Mesenchymal stem cell (in vitro differentiated cells and primary cell): ENCODE measurements around the gene TSFM.

ENCODE experiments used
- DNase-seq: peaks from one replicate; pipeline ENCODE4 v3.0.0-alpha.2; 2013
- H2AFZ ChIP-seq: one replicate; pipeline ENCODE4 v1.6.1; 2013; ENCODE audit warnings: low read depth, mild to moderate bottlenecking, control low read depth, inconsistent platforms, low read length, moderate library complexity
- H2AK5ac ChIP-seq: 2 replicates; pipeline ENCODE4 v1.6.1; 2013; ENCODE audit warnings: low read length, moderate library complexity, mild to moderate bottlenecking, inconsistent platforms; ENCODE audit not compliant: severe bottlenecking
- H2BK120ac ChIP-seq: one replicate; pipeline ENCODE4 v1.6.1; 2013; ENCODE audit warnings: low read depth, mild to moderate bottlenecking, inconsistent platforms, low read length, moderate library complexity
- H2BK12ac ChIP-seq, 2 experiments: one replicate each; pipeline ENCODE4 v1.6.1; 2013; ENCODE audit warnings: inconsistent platforms in 2 of 2, low read length in 2 of 2, mild to moderate bottlenecking in 2 of 2, moderate library complexity in 2 of 2, control low read depth in 1 of 2
- H2BK15ac ChIP-seq: one replicate; pipeline ENCODE4 v1.6.1; 2013; ENCODE audit warnings: mild to moderate bottlenecking, low read depth, inconsistent platforms; ENCODE audit not compliant: poor library complexity, severe bottlenecking
- H2BK5ac ChIP-seq: 2 replicates; pipeline ENCODE4 v1.6.1; 2013; ENCODE audit warnings: low read depth, mild to moderate bottlenecking, low read length, control low read depth, inconsistent platforms; ENCODE audit not compliant: poor library complexity, severe bottlenecking
- H3K14ac ChIP-seq, 2 experiments: one replicate each; pipeline ENCODE4 v1.6.1; 2013; ENCODE audit warnings: inconsistent platforms in 2 of 2, low read length in 2 of 2, control low read depth in 1 of 2, mild to moderate bottlenecking in 1 of 2, moderate library complexity in 1 of 2
- H3K18ac ChIP-seq, 2 experiments: one replicate each; pipeline ENCODE4 v1.6.1; 2013; ENCODE audit warnings: inconsistent platforms in 2 of 2, low read length in 2 of 2, control low read depth in 1 of 2, low read depth in 1 of 2, mild to moderate bottlenecking in 1 of 2
- H3K23ac ChIP-seq, 2 experiments: one replicate each; pipeline ENCODE4 v1.6.1; 2013; ENCODE audit warnings: inconsistent platforms in 2 of 2, low read length in 2 of 2, mild to moderate bottlenecking in 2 of 2, moderate library complexity in 2 of 2, control low read depth in 1 of 2
- H3K27ac ChIP-seq: 2 replicates; pipeline ENCODE4 v1.5.1; 2013; ENCODE audit warnings: mild to moderate bottlenecking, moderate library complexity, low read length, control low read depth, inconsistent platforms; ENCODE audit not compliant: poor library complexity, severe bottlenecking
- H3K27me3 ChIP-seq, 2 experiments: 2 replicates each; pipeline versions ENCODE4 v1.6.1 to v1.7.0; 2013; ENCODE audit warnings: low read length in 2 of 2, mild to moderate bottlenecking in 2 of 2, moderate library complexity in 2 of 2, control low read depth in 1 of 2, inconsistent platforms in 1 of 2; ENCODE audit not compliant: control insufficient read depth in 1 of 2, insufficient read depth in 1 of 2
- H3K36me3 ChIP-seq, 2 experiments: 2 replicates each; pipeline versions ENCODE4 v1.6.1 to v1.7.0; 2013; ENCODE audit warnings: low read length in 2 of 2, control low read depth in 1 of 2, inconsistent platforms in 1 of 2, low read depth in 1 of 2, mild to moderate bottlenecking in 1 of 2; ENCODE audit not compliant: insufficient read depth in 2 of 2, control insufficient read depth in 1 of 2
- H3K4ac ChIP-seq, 2 experiments: one replicate each; pipeline ENCODE4 v1.6.1; 2013; ENCODE audit warnings: inconsistent platforms in 2 of 2, low read length in 2 of 2, mild to moderate bottlenecking in 2 of 2, moderate library complexity in 2 of 2, control low read depth in 1 of 2, low read depth in 1 of 2
- H3K4me1 ChIP-seq: 2 replicates; pipeline ENCODE4 v1.6.1; 2013; ENCODE audit warnings: low read depth, low read length, control low read depth; ENCODE audit not compliant: control insufficient read depth, insufficient read depth
- H3K4me2 ChIP-seq: 2 replicates; pipeline ENCODE4 v1.6.1; 2013; ENCODE audit warnings: low read length, mild to moderate bottlenecking, inconsistent platforms; ENCODE audit not compliant: poor library complexity, severe bottlenecking
- H3K4me3 ChIP-seq, 2 experiments: 2 replicates each; pipeline versions ENCODE4 v1.5.1 to v1.7.0; 2013; ENCODE audit warnings: low read length in 2 of 2, mild to moderate bottlenecking in 2 of 2, control low read depth in 1 of 2, low read depth in 1 of 2; ENCODE audit not compliant: insufficient read depth in 1 of 2
- H3K79me1 ChIP-seq: replicated peaks from 2 replicates; pipeline ENCODE4 v1.6.1; 2013; ENCODE audit warnings: mild to moderate bottlenecking, control low read depth, low read length, inconsistent platforms; ENCODE audit not compliant: poor library complexity, severe bottlenecking
- H3K9ac ChIP-seq: 2 replicates; pipeline ENCODE4 v1.7.0; 2013; ENCODE audit warnings: mild to moderate bottlenecking, low read length, moderate library complexity
- H3K9me3 ChIP-seq: 2 replicates; pipeline ENCODE4 v1.7.0; 2013; ENCODE audit warnings: mild to moderate bottlenecking, low read length; ENCODE audit not compliant: control insufficient read depth
- H4K8ac ChIP-seq: one replicate; pipeline ENCODE4 v1.6.1; 2013; ENCODE audit warnings: inconsistent platforms, mild to moderate bottlenecking, low read length, moderate library complexity
- H4K91ac ChIP-seq: one replicate; pipeline ENCODE4 v1.6.1; 2013; ENCODE audit warnings: mild to moderate bottlenecking, low read length, inconsistent platforms
- WGBS: methylation state at CpG from one replicate; pipeline ENCODE4 v1.1.7; 2013; ENCODE audit warnings: mixed read lengths; 5-methylcytosine and 5-hydroxymethylcytosine counted together

TSFM gene

GRCh38 chr12:57809425-57809824, 26.8 kb downstream of the TSFM start:
- no peak overlapping the region for H2BK5ac ChIP-seq
- H3K27me3 ChIP-seq = no peaks in the 10 kb centered on the region
- H4K8ac ChIP-seq = no peak overlapping the region
- peaks cover 8% of the 10 kb centered on the region for H3K4me1 ChIP-seq
- no peaks in the 10 kb centered on the region for H3K9me3 ChIP-seq
- DNase-seq = no peak
- no peak overlapping the region for H3K14ac ChIP-seq
- no peak overlapping the region for H3K23ac ChIP-seq
- no peaks in the 10 kb centered on the region for H3K79me1 ChIP-seq
- H2AK5ac ChIP-seq = no peak overlapping the region
- no peak overlapping the region for H2BK120ac ChIP-seq
- H2BK15ac ChIP-seq = no peak overlapping the region
- no peak overlapping the region for H2BK12ac ChIP-seq
- no peak overlapping the region for H3K4me3 ChIP-seq
- H2AFZ ChIP-seq = no peak overlapping the region
- no peak overlapping the region for H4K91ac ChIP-seq
- no peak overlapping the region for H3K4me2 ChIP-seq
- H3K18ac ChIP-seq = no peak overlapping the region
- no peak overlapping the region for H3K4ac ChIP-seq
- H3K9ac ChIP-seq = no peak overlapping the region
- peaks cover 44 to 83% of the 10 kb centered on the region in 2 experiments for H3K36me3 ChIP-seq
- 85% methylated on average over 3 of the region's 3 CpGs for WGBS
- H3K27ac ChIP-seq = no peak overlapping the region

GRCh38 chr12:57810450-57810849, 27.9 kb downstream of the TSFM start:
- Histone ChIP-seq H3K9ac (no peak overlapping the region), H3K27me3 (no peaks in the 10 kb centered on the region), H2BK15ac (no peak overlapping the region), H3K4me2 (no peak overlapping the region), H3K4me3 (no peak overlapping the region), H2BK5ac (no peak overlapping the region), H2AFZ (no peak overlapping the region), H4K91ac (no peak overlapping the region), H3K4me1 (peaks cover 8% of the 10 kb centered on the region), H3K14ac (no peak overlapping the region), H2BK120ac (no peak overlapping the region), H3K18ac (no peak overlapping the region), H2BK12ac (no peak overlapping the region), H3K4ac (no peak overlapping the region), H2AK5ac (no peak overlapping the region), H3K27ac (no peak overlapping the region), H4K8ac (no peak overlapping the region), H3K9me3 (no peaks in the 10 kb centered on the region), H3K36me3 (peaks cover 49 to 78% of the 10 kb centered on the region in 2 experiments), H3K23ac (no peak overlapping the region), H3K79me1 (no peaks in the 10 kb centered on the region)
- 91% methylated on average over 5 of the region's 5 CpGs for WGBS
- DNase-seq = no peak

DNA sequence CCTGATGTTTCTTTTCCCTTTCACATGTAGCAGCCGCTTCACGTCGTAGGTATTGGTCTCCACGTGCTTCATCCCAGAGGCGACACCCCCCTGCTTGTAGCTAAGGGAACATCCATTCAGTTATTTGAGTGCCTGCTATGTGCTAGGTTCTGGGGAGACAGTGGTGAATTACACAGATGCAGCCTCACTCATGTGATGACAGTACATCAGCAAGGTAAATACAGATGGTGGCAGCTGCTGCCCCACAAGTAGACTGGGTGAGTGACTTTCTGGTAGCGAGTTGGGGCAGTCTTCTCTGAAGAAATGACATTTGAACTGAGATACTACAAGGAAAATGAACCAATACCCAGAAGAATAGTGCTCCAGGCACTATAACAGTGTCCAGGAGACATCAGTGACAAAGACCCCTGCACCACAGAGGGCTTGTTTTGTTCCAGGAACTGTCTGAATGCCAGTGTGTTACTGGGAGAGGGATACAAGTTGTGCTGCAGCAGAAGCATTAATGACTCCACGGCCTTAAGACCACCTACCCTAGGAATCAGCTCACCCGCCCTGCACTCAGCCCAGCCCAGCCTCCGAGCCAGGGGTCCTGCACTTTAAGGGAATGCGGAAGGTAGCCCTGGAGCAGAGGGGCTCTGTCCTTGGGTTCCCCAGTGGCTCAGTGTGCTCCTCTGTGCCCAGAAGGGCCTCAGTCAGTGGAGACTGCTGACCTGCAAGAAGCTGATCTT, 28.6 kb downstream of the TSFM start:
- H3K4ac ChIP-seq = no peak overlapping the region
- no peak overlapping the region for H3K9ac ChIP-seq
- H3K4me3 ChIP-seq = no peak overlapping the region
- H4K8ac ChIP-seq = no peak overlapping the region
- H3K36me3 ChIP-seq = peaks cover 56 to 84% of the 10 kb centered on the region in 2 experiments
- H2BK12ac ChIP-seq = no peak overlapping the region
- no peak overlapping the region for H3K27ac ChIP-seq
- no peak overlapping the region for H3K14ac ChIP-seq
- DNase-seq = no peak
- no peak overlapping the region for H2BK15ac ChIP-seq
- no peak overlapping the region for H2AK5ac ChIP-seq
- no peak overlapping the region for H2BK5ac ChIP-seq
- H3K18ac ChIP-seq = no peak overlapping the region
- H3K4me2 ChIP-seq = no peak overlapping the region
- WGBS = 93% methylated on average over 10 of the region's 10 CpGs
- H3K27me3 ChIP-seq = no peaks in the 10 kb centered on the region
- H3K79me1 ChIP-seq = no peaks in the 10 kb centered on the region
- H2AFZ ChIP-seq = no peak overlapping the region
- no peak overlapping the region for H2BK120ac ChIP-seq
- H3K9me3 ChIP-seq = no peaks in the 10 kb centered on the region
- peaks cover 8% of the 10 kb centered on the region for H3K4me1 ChIP-seq
- no peak overlapping the region for H3K23ac ChIP-seq
- H4K91ac ChIP-seq = peak overlapping the region; percentile 28

GRCh38 chr12:57813111-57813970, 30.8 kb downstream of the TSFM start:
- Histone ChIP-seq H3K14ac (no peak overlapping the region), H3K4me1 (peaks cover 8% of the 10 kb centered on the region), H2BK5ac (no peak overlapping the region), H3K9me3 (no peaks in the 10 kb centered on the region), H3K79me1 (peaks cover 3% of the 10 kb centered on the region), H3K27me3 (no peaks in the 10 kb centered on the region), H3K4me3 (no peak overlapping the region), H3K23ac (no peak overlapping the region), H3K4me2 (no peak overlapping the region), H3K4ac (no peak overlapping the region), H2AFZ (no peak overlapping the region), H2BK12ac (no peak overlapping the region), H4K8ac (no peak overlapping the region), H2BK120ac (no peak overlapping the region), H2BK15ac (no peak overlapping the region), H3K9ac (no peak overlapping the region), H3K18ac (no peak overlapping the region), H2AK5ac (no peak overlapping the region), H3K27ac (no peak overlapping the region), H4K91ac (peak overlapping the region; percentile 43), H3K36me3 (peaks cover 45 to 77% of the 10 kb centered on the region in 2 experiments)
- DNase-seq = no peak
- 84% methylated on average over 14 of the region's 14 CpGs for WGBS
